Gastrocnemius medialis (tissue), 4 donors: ENCODE data around the gene CPLX1. TPM values are rescaled to one million over a fixed set of nuclear protein-coding genes. Genes with fewer than 3 reads are reported as not detected.

Experiments used
- ATAC-seq, 2 donors: fragments of 150-250 bp; one replicate each; pipeline ENCODE4 v1.9.1; 2016
- DNase-seq, 2 donors: peaks; one replicate each; pipeline ENCODE4 v3.0.0-alpha.2; 2019
- H3K27ac ChIP-seq, 4 donors: fragments of 200-600 bp; sonication (generic); 1 replicate in 1 of 4; 2 replicates in 3 of 4; pipeline ENCODE4 v1.5.1; 2016 to 2018; ENCODE audit warnings: mild to moderate bottlenecking in 2 of 4, moderate library complexity in 1 of 4
- H3K27me3 ChIP-seq, 3 donors: fragments of 200-600 bp; sonication (generic) in 2 of 3; 1 replicate in 1 of 3; 2 replicates in 2 of 3; pipeline versions ENCODE4 v1.5.1 to v1.6.0; 2016 to 2019; ENCODE audit warnings: mild to moderate bottlenecking in 1 of 3, moderate library complexity in 1 of 3
- H3K36me3 ChIP-seq, 2 donors: fragments of 200-600 bp; sonication (generic) in 1 of 2; one replicate each; pipeline ENCODE4 v1.5.1; 2017 to 2018
- H3K4me1 ChIP-seq, 2 donors: fragments of 200-600 bp; sonication (generic) in 1 of 2; one replicate each; pipeline ENCODE4 v1.5.1; 2016 to 2017; ENCODE audit warnings: mild to moderate bottlenecking in 2 of 2
- H3K4me3 ChIP-seq, 4 donors: fragments of 200-600 bp; sonication (generic) in 3 of 4; 1 replicate in 1 of 4; 2 replicates in 3 of 4; pipeline ENCODE4 v1.5.1; 2016 to 2019; ENCODE audit warnings: mild to moderate bottlenecking in 2 of 4
- H3K9me3 ChIP-seq, 3 donors: fragments of 200-600 bp; sonication (generic) in 2 of 3; 1 replicate in 1 of 3; 2 replicates in 2 of 3; pipeline ENCODE4 v1.5.1; 2016 to 2019
- POLR2A ChIP-seq, 2 donors: fragments of 450-650 bp; IDR thresholded peaks; one replicate each; pipeline ENCODE4 v1.6.1; 2017; ENCODE audit warnings: antibody characterized with exemption in 2 of 2, mild to moderate bottlenecking in 2 of 2, moderate library complexity in 2 of 2
- in situ Hi-C, 4 donors: fragments of 200-750 bp; cut with MboI; loops; one replicate each; pipeline versions ENCODE4 v1.15.0 to v1.8.0; 2017; ENCODE audit warnings: low sequenced_read_pairs in 4 of 4
- intact Hi-C: fragments of 100-400 bp; cut with DNase I; formaldehyde crosslinking; loops from one replicate; pipeline ENCODE4 v1.15.1; 2023; ENCODE audit warnings: low total_unique reads
- total RNA-seq, 4 donors: library from RNA; depleted of rRNA; stranded (reverse); fragments of >200 nt; gene quantifications; one replicate each; pipeline versions ENCODE4 v1.1.0 to v1.2.3, GENCODE V29; 2016
- TF ChIP-seq, protein P1 (sequence below), 5 experiments: fragments of 450-650 bp in 3 of 5; fragments of 200-600 bp in 2 of 5; sonication (generic) in 2 of 5; IDR thresholded peaks in 4 of 5; conservative IDR thresholded peaks in 1 of 5; 1 replicate in 4 of 5; 2 replicates in 1 of 5; pipeline ENCODE4 v1.5.1; 2016 to 2019; ENCODE audit warnings: antibody characterized with exemption in 5 of 5, mild to moderate bottlenecking in 3 of 5, moderate library complexity in 3 of 5

Gene CPLX1
- total RNA-seq, 4 donors from 2014 or later = 0.91 to 1.0 TPM; not detected in 2

GRCh38 chr4:763191-763810, 62.6 kb downstream of the CPLX1 start:
- no peak for ATAC-seq
- in situ Hi-C loops = no loop called here
- no peak for DNase-seq

DNA sequence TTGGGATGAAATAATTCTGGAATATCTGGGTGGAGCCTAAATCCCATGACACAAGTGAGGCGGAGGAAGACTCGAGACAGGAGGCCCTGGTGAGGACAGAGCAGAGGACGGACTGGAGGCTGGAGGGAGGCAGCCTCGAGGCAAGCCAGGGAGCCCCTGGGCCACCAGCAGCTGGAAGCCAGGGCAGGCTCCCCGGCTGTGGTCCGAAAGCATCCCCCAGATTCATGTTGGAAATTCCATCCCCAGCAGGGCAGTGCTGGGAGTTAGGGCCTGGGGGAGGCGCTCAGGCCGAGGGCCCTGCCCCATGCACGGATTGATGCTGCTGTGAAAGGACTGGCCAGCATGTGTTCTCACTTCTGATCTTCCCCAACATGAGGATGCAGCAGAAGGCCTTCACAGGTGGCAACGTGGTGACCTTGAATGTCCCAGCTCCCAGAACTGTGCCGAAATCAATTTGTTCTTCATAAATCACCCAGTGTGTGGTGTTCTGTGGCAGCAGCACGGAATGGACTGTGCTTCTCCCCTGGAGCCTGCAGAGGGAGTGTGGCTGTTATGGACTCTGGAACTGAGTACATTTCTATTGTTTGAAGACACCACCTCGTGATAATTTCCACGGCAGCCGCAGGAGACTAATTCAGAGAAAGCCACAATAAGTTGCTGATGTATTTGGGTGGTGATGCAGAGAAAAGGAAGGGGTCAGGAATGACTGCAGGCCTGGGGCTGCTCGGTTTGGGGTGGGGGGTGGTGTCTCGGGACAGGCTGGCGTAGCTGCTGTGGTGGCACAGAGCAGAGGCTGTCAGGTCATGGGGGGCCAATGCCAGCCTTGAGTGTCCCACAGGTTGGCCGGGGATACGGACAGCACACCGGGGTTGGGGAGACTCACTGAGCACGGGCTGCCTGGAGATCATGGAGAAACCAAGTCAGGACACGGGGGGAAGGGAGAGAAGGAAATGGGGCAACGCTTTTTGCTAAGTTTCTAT, 63.4 kb downstream of the CPLX1 start:
- DNase-seq (no peak), ATAC-seq (no peak)
- Histone ChIP-seq H3K9me3 (no peaks in the 10 kb centered on the region), H3K4me1 (no peaks in the 10 kb centered on the region), H3K27me3 (no peaks in the 10 kb centered on the region), H3K4me3 (no peak overlapping the region), H3K27ac (no peak overlapping the region), H3K36me3 (peaks cover 0 to 55% of the 10 kb centered on the region in 2 donors)
- in situ Hi-C loops = no loop called here
- no peak for TF ChIP-seq POLR2A (IDR thresholded peaks at IDR 0.05)
- TF ChIP-seq, protein P1, sequence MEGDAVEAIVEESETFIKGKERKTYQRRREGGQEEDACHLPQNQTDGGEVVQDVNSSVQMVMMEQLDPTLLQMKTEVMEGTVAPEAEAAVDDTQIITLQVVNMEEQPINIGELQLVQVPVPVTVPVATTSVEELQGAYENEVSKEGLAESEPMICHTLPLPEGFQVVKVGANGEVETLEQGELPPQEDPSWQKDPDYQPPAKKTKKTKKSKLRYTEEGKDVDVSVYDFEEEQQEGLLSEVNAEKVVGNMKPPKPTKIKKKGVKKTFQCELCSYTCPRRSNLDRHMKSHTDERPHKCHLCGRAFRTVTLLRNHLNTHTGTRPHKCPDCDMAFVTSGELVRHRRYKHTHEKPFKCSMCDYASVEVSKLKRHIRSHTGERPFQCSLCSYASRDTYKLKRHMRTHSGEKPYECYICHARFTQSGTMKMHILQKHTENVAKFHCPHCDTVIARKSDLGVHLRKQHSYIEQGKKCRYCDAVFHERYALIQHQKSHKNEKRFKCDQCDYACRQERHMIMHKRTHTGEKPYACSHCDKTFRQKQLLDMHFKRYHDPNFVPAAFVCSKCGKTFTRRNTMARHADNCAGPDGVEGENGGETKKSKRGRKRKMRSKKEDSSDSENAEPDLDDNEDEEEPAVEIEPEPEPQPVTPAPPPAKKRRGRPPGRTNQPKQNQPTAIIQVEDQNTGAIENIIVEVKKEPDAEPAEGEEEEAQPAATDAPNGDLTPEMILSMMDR (IDR thresholded peaks at IDR 0.05 in 4 of 5, conservative IDR thresholded peaks at IDR 0.05 in 1 of 5) = no peak
- intact Hi-C loops = no loop called here

More at GRCh38 chr4:763191-763810, 62.6 kb downstream of the CPLX1 start:
- Histone ChIP-seq H3K27me3 (no peaks in the 10 kb centered on the region), H3K4me1 (no peaks in the 10 kb centered on the region), H3K4me3 (no peak overlapping the region), H3K27ac (no peak overlapping the region), H3K9me3 (no peaks in the 10 kb centered on the region), H3K36me3 (peaks cover 0 to 55% of the 10 kb centered on the region in 2 donors)
- intact Hi-C loops = no loop called here
- TF ChIP-seq, protein P1 (IDR thresholded peaks at IDR 0.05 in 4 of 5, conservative IDR thresholded peaks at IDR 0.05 in 1 of 5) = no peak

- intact Hi-C loops = no loop called here
- no peaks in the 10 kb centered on the region for H3K9me3 ChIP-seq
- H3K4me1 ChIP-seq = no peaks in the 10 kb centered on the region
- no peaks in the 10 kb centered on the region for H3K27me3 ChIP-seq
- H3K27ac ChIP-seq = no peak overlapping the region
- ATAC-seq (no peak), DNase-seq (no peak)
- H3K36me3 ChIP-seq = peaks cover 0 to 52% of the 10 kb centered on the region in 2 donors
- H3K4me3 ChIP-seq = no peak overlapping the region
- in situ Hi-C loops = no loop called here
- TF ChIP-seq POLR2A (IDR thresholded peaks at IDR 0.05) = no peak
- TF ChIP-seq, protein P1 (IDR thresholded peaks at IDR 0.05 in 4 of 5, conservative IDR thresholded peaks at IDR 0.05 in 1 of 5) = no peak
These were observed 64.2 kb downstream of the CPLX1 start for GRCh38 chr4:761739-762138.

DNA sequence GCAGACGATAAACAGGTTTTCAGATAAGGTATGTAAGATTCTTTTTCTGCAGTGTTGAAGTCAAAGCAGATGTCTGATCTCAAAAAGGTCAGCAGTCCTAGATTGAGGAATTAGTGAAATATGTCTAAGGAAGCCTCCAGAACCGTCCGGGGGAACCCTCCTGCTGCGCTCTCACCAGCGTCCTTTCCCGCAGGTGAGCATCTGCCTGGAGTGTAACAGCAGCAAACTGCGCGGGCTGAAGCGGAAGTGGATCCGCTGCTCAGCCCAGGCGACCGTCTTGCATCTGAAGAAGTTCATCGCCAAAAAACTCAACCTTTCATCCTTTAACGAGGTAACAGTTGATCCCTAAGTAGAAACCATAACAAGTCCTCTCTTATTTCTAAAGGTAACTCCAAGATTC, 64.8 kb downstream of the CPLX1 start:
- intact Hi-C loops = no loop called here
- no peak overlapping the region for H3K27ac ChIP-seq
- in situ Hi-C loops = no loop called here
- H3K4me3 ChIP-seq = no peak overlapping the region
- H3K4me1 ChIP-seq = no peaks in the 10 kb centered on the region
- no peaks in the 10 kb centered on the region for H3K9me3 ChIP-seq
- TF ChIP-seq POLR2A (IDR thresholded peaks at IDR 0.05) = no peak
- TF ChIP-seq, protein P1 (IDR thresholded peaks at IDR 0.05 in 4 of 5, conservative IDR thresholded peaks at IDR 0.05 in 1 of 5) = no peak
- peaks cover 0 to 46% of the 10 kb centered on the region in 2 donors for H3K36me3 ChIP-seq
- no peaks in the 10 kb centered on the region for H3K27me3 ChIP-seq
- DNase-seq (no peak), ATAC-seq (no peak)
